Osteocyte (in vitro differentiated cells): ENCODE measurements around the gene ALG6. TPM values are rescaled to one million over a fixed set of nuclear protein-coding genes. Genes with fewer than 3 reads are reported as not detected.
"Not testable (repeated sequence)": the region's sequence is repeated elsewhere in the genome, so short reads cannot be mapped to it uniquely, and the experiment has no call there.

Experiments
- DNase-seq: peaks from one replicate; pipeline ENCODE4 v3.0.0; 2021; ENCODE audit warnings: mixed read lengths; ENCODE audit not compliant: unreplicated experiment; ENCODE audit errors: extremely low spot score
- H3K27ac Mint-ChIP-seq: one replicate; pipeline ENCODE4 v1.8.0; 2021; ENCODE audit warnings: mild to moderate bottlenecking, mixed read lengths; ENCODE audit not compliant: unreplicated experiment
- H3K27me3 Mint-ChIP-seq: one replicate; pipeline ENCODE4 v1.8.0; 2021; ENCODE audit warnings: mixed read lengths; ENCODE audit not compliant: unreplicated experiment
- H3K36me3 Mint-ChIP-seq: one replicate; pipeline ENCODE4 v1.8.0; 2021; ENCODE audit warnings: mixed read lengths; ENCODE audit not compliant: unreplicated experiment
- H3K4me1 Mint-ChIP-seq: one replicate; pipeline ENCODE4 v1.8.0; 2021; ENCODE audit warnings: mixed read lengths; ENCODE audit not compliant: unreplicated experiment
- H3K4me3 Mint-ChIP-seq: one replicate; pipeline ENCODE4 v1.8.0; 2021; ENCODE audit warnings: mild to moderate bottlenecking, moderate library complexity, mixed read lengths; ENCODE audit not compliant: unreplicated experiment
- H3K9me3 Mint-ChIP-seq: one replicate; pipeline ENCODE4 v1.8.0; 2021; ENCODE audit warnings: mixed read lengths; ENCODE audit not compliant: unreplicated experiment
- CTCF ChIP-seq: fragments of 200-600 bp; sonication (generic); IDR thresholded peaks from 2 replicates; pipeline ENCODE4 v1.5.0; 2021; ENCODE audit warnings: antibody characterized with exemption, mild to moderate bottlenecking, moderate library complexity
- total RNA-seq: library from RNA; stranded (reverse); gene quantifications from 2 replicates; pipeline ENCODE4 v1.2.1, GENCODE V29; 2021

ALG6 gene
- total RNA-seq, 1 donor from 2014 or later, result 13.6 TPM

DNA sequence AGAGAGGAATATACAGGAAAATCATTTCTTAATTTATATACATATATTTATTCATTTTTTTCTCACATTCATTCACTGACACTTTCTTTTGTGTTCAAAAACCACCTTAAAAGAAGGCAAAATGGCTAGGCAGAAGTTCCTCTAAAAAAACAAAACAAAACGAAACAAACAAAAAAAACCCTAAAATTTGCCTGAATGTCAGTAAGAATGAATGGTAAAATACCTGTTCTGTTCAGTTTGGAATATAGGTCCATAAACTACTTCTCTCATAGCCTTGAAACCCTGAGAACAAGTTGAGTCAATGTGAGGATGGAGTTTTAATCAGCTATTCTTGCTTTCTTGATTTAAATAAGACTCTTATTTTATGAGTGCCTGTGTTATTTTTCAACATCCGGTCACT is 14.7 kb upstream of the ALG6 start:
- Mint-ChIP-seq H3K36me3 (no peaks in the 10 kb centered on the region), H3K27ac (no peak overlapping the region), H3K4me3 (no peak overlapping the region), H3K4me1 (no peaks in the 10 kb centered on the region), H3K9me3 (no peaks in the 10 kb centered on the region), H3K27me3 (peaks cover 50% of the 10 kb centered on the region)
- no peak for TF ChIP-seq CTCF
- no peak for DNase-seq

GRCh38 chr1:63356234-63356633 is 11.2 kb upstream of the ALG6 start:
- not testable (repeated sequence) for H3K4me1 Mint-ChIP-seq, H3K36me3 Mint-ChIP-seq, H3K4me3 Mint-ChIP-seq, DNase-seq, H3K27ac Mint-ChIP-seq, H3K9me3 Mint-ChIP-seq
- peaks cover 49% of the 10 kb centered on the region for H3K27me3 Mint-ChIP-seq

DNA sequence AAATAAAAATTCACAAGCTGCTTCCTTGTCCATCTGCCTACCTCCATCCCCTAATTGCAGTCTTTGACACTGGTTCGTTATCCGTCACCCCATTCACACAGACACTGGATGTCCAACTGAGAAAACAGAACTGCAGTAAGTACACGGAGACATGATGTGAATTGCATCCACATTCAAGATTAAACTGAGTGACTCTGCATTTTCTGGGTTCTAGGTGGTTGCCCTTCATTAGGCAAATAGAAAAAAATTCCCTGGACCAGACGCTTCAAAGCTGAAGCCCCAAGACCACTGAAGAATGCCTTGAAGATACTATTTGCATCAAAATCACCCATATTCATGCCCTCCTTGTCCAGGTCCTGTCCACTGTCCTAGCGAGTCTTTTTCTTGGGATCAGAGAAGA is 7.9 kb upstream of the ALG6 start:
- DNase-seq, result no peak
- H3K9me3 Mint-ChIP-seq, result no peaks in the 10 kb centered on the region
- no peaks in the 10 kb centered on the region for H3K4me1 Mint-ChIP-seq
- H3K36me3 Mint-ChIP-seq, result no peaks in the 10 kb centered on the region
- no peak for TF ChIP-seq CTCF
- H3K4me3 Mint-ChIP-seq, result no peak overlapping the region
- no peak overlapping the region for H3K27ac Mint-ChIP-seq
- peaks cover 36% of the 10 kb centered on the region for H3K27me3 Mint-ChIP-seq

GRCh38 chr1:63362073-63362472 is 5.4 kb upstream of the ALG6 start:
- H3K27me3 Mint-ChIP-seq, result peaks cover 32% of the 10 kb centered on the region
- no peaks in the 10 kb centered on the region for H3K9me3 Mint-ChIP-seq
- H3K36me3 Mint-ChIP-seq, result no peaks in the 10 kb centered on the region
- H3K4me1 Mint-ChIP-seq, result peaks cover 3% of the 10 kb centered on the region
- H3K27ac Mint-ChIP-seq, result no peak overlapping the region
- TF ChIP-seq CTCF, result no peak
- DNase-seq, result no peak
- no peak overlapping the region for H3K4me3 Mint-ChIP-seq

DNA sequence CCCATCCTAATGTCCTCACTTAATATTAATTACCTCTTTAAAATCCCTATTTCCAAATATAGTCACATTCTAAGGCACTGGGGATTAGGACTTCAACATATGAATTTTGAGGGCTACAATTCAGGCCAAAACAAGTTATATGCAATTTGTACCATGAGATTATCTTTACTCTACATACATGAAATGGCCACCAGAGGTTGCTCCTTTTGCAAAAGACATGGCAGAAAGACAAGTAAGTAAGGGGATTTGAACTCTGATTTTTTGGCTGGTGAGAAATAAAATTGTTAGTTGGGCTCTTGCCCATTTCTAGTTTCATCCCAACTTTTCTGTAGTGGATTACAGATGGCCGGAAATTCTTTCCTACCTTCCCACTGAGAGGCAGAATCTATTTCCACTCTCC is 4.8 kb upstream of the ALG6 start:
- Mint-ChIP-seq H3K27me3 (peaks cover 32% of the 10 kb centered on the region), H3K4me1 (peaks cover 5% of the 10 kb centered on the region), H3K27ac (no peak overlapping the region), H3K36me3 (no peaks in the 10 kb centered on the region), H3K4me3 (no peak overlapping the region), H3K9me3 (no peaks in the 10 kb centered on the region)
- no peak for TF ChIP-seq CTCF
- DNase-seq, result no peak

DNA sequence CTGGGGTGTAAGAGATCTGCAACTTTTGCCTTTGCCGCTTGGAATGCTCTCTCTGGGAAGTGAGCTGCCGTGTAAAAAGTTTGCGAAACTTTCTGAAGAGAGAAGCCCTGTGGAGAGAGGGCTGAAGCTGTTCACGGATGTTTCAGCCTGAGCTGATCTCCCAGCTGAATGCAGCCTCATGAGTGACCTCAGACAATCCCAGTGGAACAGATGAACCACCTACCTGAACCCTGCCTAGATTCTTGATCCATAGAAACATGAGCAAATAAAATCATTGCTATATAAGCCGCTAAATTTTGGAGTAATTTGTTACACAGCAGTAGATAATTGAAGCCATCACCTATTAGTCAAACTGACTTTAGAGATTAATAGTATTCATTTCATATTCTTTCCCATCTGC is 4.4 kb upstream of the ALG6 start:
- TF ChIP-seq CTCF, result no peak
- Mint-ChIP-seq H3K4me3 (no peak overlapping the region), H3K27me3 (peaks cover 32% of the 10 kb centered on the region), H3K9me3 (no peaks in the 10 kb centered on the region), H3K27ac (no peak overlapping the region), H3K4me1 (peaks cover 7% of the 10 kb centered on the region), H3K36me3 (no peaks in the 10 kb centered on the region)
- DNase-seq, result no peak
